Ectodermal cell (in vitro differentiated cells): Measurements from ENCODE around the gene PMP22.
"Not testable (repeated sequence)": the region's sequence is repeated elsewhere in the genome, so short reads cannot be mapped to it uniquely, and the experiment has no call there.

Experiments used
- H3K27ac ChIP-seq: 2 replicates; pipeline ENCODE4 v1.7.0; 2013; ENCODE audit warnings: mild to moderate bottlenecking, low read depth, low read length; ENCODE audit not compliant: insufficient read depth, poor library complexity, severe bottlenecking
- H3K27me3 ChIP-seq: 2 replicates; pipeline ENCODE4 v1.7.0; 2013; ENCODE audit warnings: mild to moderate bottlenecking, low read length; ENCODE audit not compliant: insufficient read depth, control insufficient read depth, poor library complexity, severe bottlenecking
- H3K36me3 ChIP-seq: one replicate; pipeline ENCODE4 v1.7.0; 2013; ENCODE audit warnings: low read length; ENCODE audit not compliant: control insufficient read depth, insufficient read depth
- H3K4me1 ChIP-seq: one replicate; pipeline ENCODE4 v1.7.0; 2013; ENCODE audit warnings: low read length; ENCODE audit not compliant: control insufficient read depth, insufficient read depth
- H3K4me3 ChIP-seq: 2 replicates; pipeline ENCODE4 v1.7.0; 2013; ENCODE audit warnings: low read depth, low read length, control low read depth; ENCODE audit not compliant: insufficient read depth
- H3K9me3 ChIP-seq: 2 replicates; pipeline ENCODE4 v1.7.0; 2013; ENCODE audit warnings: mild to moderate bottlenecking, low read length, moderate library complexity; ENCODE audit not compliant: control insufficient read depth
- WGBS, 2 experiments: methylation state at CpG; one replicate each; pipeline ENCODE4 v1.1.7; 2013; ENCODE audit warnings: missing lambda C conversion rate in 2 of 2; 5-methylcytosine and 5-hydroxymethylcytosine counted together

PMP22 gene

DNA sequence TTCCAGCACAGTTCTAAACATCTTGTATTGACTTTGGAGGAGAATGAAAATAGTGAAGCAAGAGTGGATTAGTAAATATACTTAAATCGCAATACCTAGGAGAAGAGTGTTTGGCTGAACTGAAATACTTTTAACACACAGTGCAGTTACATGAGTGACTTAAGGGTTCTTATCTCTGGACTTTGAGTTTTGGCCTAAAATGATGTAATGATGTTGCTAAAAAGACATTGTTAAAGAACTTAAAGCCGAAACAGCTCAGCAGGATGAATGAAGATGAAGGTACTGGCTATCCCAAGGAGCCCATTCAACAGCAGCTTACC lies 28.1 kb downstream of the PMP22 start:
- Histone ChIP-seq H3K27ac (no peak overlapping the region), H3K27me3 (no peaks in the 10 kb centered on the region), H3K4me3 (no peak overlapping the region), H3K4me1 (no peaks in the 10 kb centered on the region), H3K36me3 (no peaks in the 10 kb centered on the region), H3K9me3 (no peaks in the 10 kb centered on the region)
- 94 to 100% methylated on average over 2 of the region's 2 CpGs for WGBS, 2 experiments

- H3K27ac ChIP-seq, result no peak overlapping the region
- H3K36me3 ChIP-seq, result no peaks in the 10 kb centered on the region
These were observed 28.6 kb downstream of the PMP22 start for GRCh38 chr17:15236281-15237105.

GRCh38 chr17:15233971-15234370 lies 31.2 kb downstream of the PMP22 start:
- Histone ChIP-seq H3K27me3 (no peaks in the 10 kb centered on the region), H3K4me1 (no peaks in the 10 kb centered on the region), H3K36me3 (no peaks in the 10 kb centered on the region), H3K27ac (no peak overlapping the region), H3K9me3 (no peaks in the 10 kb centered on the region), H3K4me3 (no peak overlapping the region)
- 94 to 96% methylated on average over 7 of the region's 7 CpGs for WGBS, 2 experiments

More at GRCh38 chr17:15236281-15237105, 28.6 kb downstream of the PMP22 start:
- no peaks in the 10 kb centered on the region for H3K27me3 ChIP-seq
- H3K9me3 ChIP-seq, result no peaks in the 10 kb centered on the region
- H3K4me1 ChIP-seq, result no peaks in the 10 kb centered on the region
- 92 to 94% methylated on average over 10 of the region's 10 CpGs for WGBS, 2 experiments
- no peak overlapping the region for H3K4me3 ChIP-seq

- H3K4me1 ChIP-seq, result no peaks in the 10 kb centered on the region
- H3K4me3 ChIP-seq, result no peak overlapping the region
- no peaks in the 10 kb centered on the region for H3K36me3 ChIP-seq
- no peaks in the 10 kb centered on the region for H3K9me3 ChIP-seq
- H3K27ac ChIP-seq, result no peak overlapping the region
- 90 to 93% methylated on average over 4 of the region's 4 CpGs for WGBS, 2 experiments
- H3K27me3 ChIP-seq, result no peaks in the 10 kb centered on the region
These were observed 31.9 kb downstream of the PMP22 start for GRCh38 chr17:15233022-15233805.

GRCh38 chr17:15232517-15232915 lies 32.6 kb downstream of the PMP22 start:
- Histone ChIP-seq H3K27me3 (no peaks in the 10 kb centered on the region), H3K4me3 (no peak overlapping the region), H3K27ac (no peak overlapping the region), H3K9me3 (no peaks in the 10 kb centered on the region), H3K4me1 (no peaks in the 10 kb centered on the region), H3K36me3 (no peaks in the 10 kb centered on the region)
- WGBS, 2 experiments, result 91 to 92% methylated on average over 3 of the region's 3 CpGs

DNA sequence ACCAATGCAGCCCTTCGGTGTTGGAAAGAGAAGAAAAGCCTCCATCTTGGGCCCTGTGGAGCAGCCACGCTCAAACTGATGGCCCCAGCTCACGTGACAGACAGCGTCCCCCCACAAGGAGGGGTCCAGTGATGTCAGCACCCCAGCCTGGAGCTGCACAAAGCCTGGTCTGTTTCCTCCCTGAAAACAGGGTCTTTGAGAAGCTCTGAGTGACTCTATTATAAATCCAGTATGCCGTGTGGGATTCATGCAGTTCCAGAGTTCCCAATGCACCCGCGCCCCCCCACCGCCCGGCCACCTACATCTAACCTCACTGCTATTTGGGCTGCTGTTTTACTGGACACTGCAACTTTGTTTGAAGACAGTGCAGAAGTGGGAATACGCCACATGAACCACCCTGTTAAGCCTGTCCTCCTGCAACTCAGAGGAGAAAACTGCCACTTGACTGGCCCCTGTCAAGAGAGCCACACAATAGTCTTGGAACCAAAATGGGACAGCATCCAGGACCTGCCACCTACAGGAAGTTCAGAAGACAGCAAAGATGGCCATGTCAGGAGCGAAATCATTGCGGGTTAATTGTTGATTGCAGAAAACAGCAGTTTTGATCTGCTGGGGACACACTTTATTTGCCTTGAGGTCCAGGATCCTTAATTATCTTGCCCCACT lies 33.1 kb downstream of the PMP22 start:
- Histone ChIP-seq H3K27ac (no peak overlapping the region), H3K36me3 (no peaks in the 10 kb centered on the region), H3K9me3 (no peaks in the 10 kb centered on the region), H3K4me3 (no peak overlapping the region), H3K27me3 (no peaks in the 10 kb centered on the region), H3K4me1 (no peaks in the 10 kb centered on the region)
- WGBS, 2 experiments, result 89% methylated on average over 12 of the region's 12 CpGs

DNA sequence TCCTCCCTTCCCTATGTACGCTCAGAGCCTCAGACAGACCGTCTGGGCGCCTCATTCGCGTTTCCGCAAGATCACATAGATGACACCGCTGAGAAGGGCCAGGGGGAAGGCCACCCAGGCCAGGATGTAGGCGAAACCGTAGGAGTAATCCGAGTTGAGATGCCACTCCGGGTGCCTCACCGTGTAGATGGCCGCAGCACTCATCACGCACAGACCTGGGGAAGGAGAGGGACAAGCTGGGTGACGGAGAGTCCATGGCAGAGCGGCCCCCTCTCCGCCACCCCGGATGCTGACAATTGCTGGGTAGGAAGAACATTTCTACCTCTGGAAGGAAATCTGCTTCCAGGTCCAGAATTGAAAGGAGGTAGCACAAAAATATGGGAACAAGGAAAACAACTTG lies 34.3 kb downstream of the PMP22 start:
- 95% methylated on average over 18 of the region's 18 CpGs for WGBS, 2 experiments
- H3K36me3 ChIP-seq, result no peaks in the 10 kb centered on the region
- no peaks in the 10 kb centered on the region for H3K4me1 ChIP-seq
- no peak overlapping the region for H3K4me3 ChIP-seq
- H3K9me3 ChIP-seq, result no peaks in the 10 kb centered on the region
- H3K27me3 ChIP-seq, result no peaks in the 10 kb centered on the region
- no peak overlapping the region for H3K27ac ChIP-seq

DNA sequence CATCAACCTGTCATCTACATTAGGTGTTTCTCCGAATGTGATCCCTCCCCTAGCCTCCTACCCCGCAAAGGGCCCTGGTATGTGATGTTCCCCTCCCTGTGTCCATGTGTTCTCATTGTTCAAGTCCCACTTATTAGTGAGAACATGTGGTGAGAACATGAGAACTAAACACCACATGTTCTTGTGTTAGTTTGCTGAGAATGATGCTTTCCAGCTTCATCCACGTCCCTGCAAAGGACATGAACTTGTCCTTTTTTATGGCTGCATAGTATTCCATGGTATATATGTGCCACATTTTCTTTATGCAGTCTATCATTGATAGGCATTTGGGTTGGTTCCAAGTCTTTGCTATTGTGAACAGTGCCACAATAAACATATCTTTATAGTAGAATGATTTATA lies 43.3 kb downstream of the PMP22 start:
- H3K27me3 ChIP-seq, H3K4me1 ChIP-seq, H3K27ac ChIP-seq, H3K36me3 ChIP-seq, H3K9me3 ChIP-seq, H3K4me3 ChIP-seq: not testable (repeated sequence)
- 90 to 92% methylated on average over 3 of the region's 3 CpGs for WGBS, 2 experiments

DNA sequence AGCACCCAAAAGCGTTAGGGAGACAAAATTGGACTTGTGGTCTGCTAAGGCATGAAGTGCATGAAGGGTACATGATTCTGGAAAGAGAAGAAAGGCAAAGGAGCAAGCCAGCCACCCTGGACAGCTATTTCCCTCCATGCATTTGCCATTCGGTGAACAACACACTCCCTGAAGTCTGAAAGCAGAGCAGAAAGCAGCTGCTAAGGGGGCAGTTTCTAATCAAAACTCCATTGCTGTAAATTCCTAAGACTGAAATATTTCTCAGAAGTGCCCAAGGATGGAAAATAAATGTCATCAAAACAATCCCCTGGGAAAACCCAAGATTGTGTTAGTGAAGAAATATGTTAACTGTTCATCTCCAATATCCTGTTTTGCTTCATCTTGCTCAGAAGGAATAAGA lies 44.3 kb downstream of the PMP22 start:
- Histone ChIP-seq H3K27ac (no peak overlapping the region), H3K27me3 (no peaks in the 10 kb centered on the region), H3K36me3 (no peaks in the 10 kb centered on the region), H3K9me3 (no peaks in the 10 kb centered on the region), H3K4me3 (no peak overlapping the region), H3K4me1 (no peaks in the 10 kb centered on the region)
- WGBS, 2 experiments, result 93 to 97% methylated on average over 2 of the region's 2 CpGs

- Histone ChIP-seq H3K9me3 (no peaks in the 10 kb centered on the region), H3K27me3 (no peaks in the 10 kb centered on the region), H3K36me3 (no peaks in the 10 kb centered on the region), H3K4me1 (no peaks in the 10 kb centered on the region), H3K4me3 (no peak overlapping the region), H3K27ac (no peak overlapping the region)
- 100% methylated on average over 2 of the region's 2 CpGs; no CpG with 5 or more reads in 1 of the 2 experiments for WGBS, 2 experiments
These were observed 48.6 kb downstream of the PMP22 start for GRCh38 chr17:15216481-15216880.
